Muscle of leg (tissue), 11 donors: ENCODE results near the gene MAN2A1. TPM values are rescaled to one million over a fixed set of nuclear protein-coding genes. Genes with fewer than 3 reads are reported as not detected.
"Not testable (repeated sequence)": the region's sequence is repeated elsewhere in the genome, so short reads cannot be mapped to it uniquely, and the experiment has no call there.

ENCODE experiments used
- DNase-seq: peaks from one replicate; pipeline ENCODE4 v3.0.0; 2013
- H3K27ac ChIP-seq: one replicate; pipeline ENCODE4 v1.5.1; 2013; ENCODE audit warnings: mild to moderate bottlenecking, low read length, control low read depth
- H3K27me3 ChIP-seq: one replicate; pipeline ENCODE4 v1.6.1; 2013; ENCODE audit warnings: low read length; ENCODE audit not compliant: control insufficient read depth, insufficient read depth
- H3K36me3 ChIP-seq: one replicate; pipeline ENCODE4 v1.6.1; 2013; ENCODE audit warnings: low read length; ENCODE audit not compliant: control insufficient read depth, insufficient read depth
- H3K4me1 ChIP-seq: one replicate; pipeline ENCODE4 v1.6.1; 2013; ENCODE audit warnings: low read length; ENCODE audit not compliant: control insufficient read depth, insufficient read depth
- H3K4me3 ChIP-seq: one replicate; pipeline ENCODE4 v1.5.1; 2013; ENCODE audit warnings: low read length, control low read depth
- H3K9me3 ChIP-seq: replicated peaks from 2 replicates; pipeline ENCODE4 v1.6.1; 2013; ENCODE audit warnings: low read depth, low read length; ENCODE audit not compliant: control insufficient read depth
- WGBS: methylation state at CpG from one replicate; pipeline ENCODE4 v1.1.5; 2013; ENCODE audit warnings: missing lambda C conversion rate; ENCODE audit not compliant: insufficient coverage; 5-methylcytosine and 5-hydroxymethylcytosine counted together
- polyA plus RNA-seq, 8 donors: library from polyadenylated mRNA; unstranded; fragments of 120-200 nt; gene quantifications; one replicate each; pipeline versions ENCODE4 v1.2.1 to v1.2.3, GENCODE V29; 2013; ENCODE audit warnings: inconsistent platforms in 1 of 8, low replicate concordance in 1 of 8; ENCODE audit not compliant: insufficient read length in 8 of 8, insufficient read depth in 1 of 8
- total RNA-seq: library from RNA; stranded (reverse); fragments of 120-200 nt; gene quantifications from one replicate; pipeline ENCODE4 v1.2.4, GENCODE V29; 2013

The MAN2A1 gene
- total and polyA plus RNA-seq, 9 donors, result 27.7 to 47.9 (median 37.4) TPM

DNA sequence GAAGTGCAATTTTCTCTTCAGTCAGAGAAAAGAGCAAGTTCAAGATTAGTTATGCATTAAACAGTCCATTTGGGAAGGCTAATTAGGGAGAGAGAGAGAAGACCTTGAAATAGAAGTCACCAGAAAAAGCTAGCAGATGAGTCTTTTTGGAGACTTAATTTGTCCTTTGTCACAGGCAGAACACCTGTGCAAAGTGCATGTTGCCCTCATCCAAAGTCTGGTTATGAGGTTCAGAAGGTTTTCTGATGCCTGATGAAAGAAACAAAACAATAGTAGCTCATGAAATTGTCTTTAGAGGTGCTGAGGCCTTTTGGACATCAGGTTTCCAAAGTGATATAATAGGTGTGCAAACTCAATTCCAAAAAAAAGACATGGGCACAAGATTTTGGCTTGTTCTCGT, 199.3 kb downstream of the MAN2A1 start:
- Histone ChIP-seq H3K27me3 (no peaks in the 10 kb centered on the region), H3K4me3 (no peak overlapping the region), H3K27ac (no peak overlapping the region), H3K9me3 (no peaks in the 10 kb centered on the region), H3K36me3 (no peaks in the 10 kb centered on the region), H3K4me1 (no peaks in the 10 kb centered on the region)
- no CpG with 5 or more reads among the region's 1 CpG for WGBS
- DNase-seq, result no peak

DNA sequence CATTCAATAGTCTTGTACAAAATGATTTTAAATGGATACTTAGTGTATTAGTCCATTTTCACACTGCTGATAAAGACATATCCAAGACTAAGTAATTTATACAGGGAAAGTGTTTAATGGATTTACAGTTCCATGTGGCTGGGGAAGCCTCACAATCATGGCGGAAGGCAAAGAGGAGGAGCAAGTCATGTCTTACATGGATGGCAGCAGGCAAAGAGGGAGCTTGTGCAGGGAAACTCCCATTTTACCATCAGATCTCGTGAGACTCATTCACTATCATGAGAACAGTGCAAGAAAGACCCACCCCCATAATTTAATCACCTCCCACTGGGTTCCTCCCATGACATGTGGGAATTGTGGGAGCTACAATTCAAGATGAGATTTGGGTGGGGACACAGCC, 203.5 kb downstream of the MAN2A1 start:
- H3K27ac ChIP-seq, H3K9me3 ChIP-seq, H3K36me3 ChIP-seq, H3K4me3 ChIP-seq, DNase-seq, H3K27me3 ChIP-seq, H3K4me1 ChIP-seq: not testable (repeated sequence)
- no CpG with 5 or more reads among the region's 2 CpGs for WGBS

DNA sequence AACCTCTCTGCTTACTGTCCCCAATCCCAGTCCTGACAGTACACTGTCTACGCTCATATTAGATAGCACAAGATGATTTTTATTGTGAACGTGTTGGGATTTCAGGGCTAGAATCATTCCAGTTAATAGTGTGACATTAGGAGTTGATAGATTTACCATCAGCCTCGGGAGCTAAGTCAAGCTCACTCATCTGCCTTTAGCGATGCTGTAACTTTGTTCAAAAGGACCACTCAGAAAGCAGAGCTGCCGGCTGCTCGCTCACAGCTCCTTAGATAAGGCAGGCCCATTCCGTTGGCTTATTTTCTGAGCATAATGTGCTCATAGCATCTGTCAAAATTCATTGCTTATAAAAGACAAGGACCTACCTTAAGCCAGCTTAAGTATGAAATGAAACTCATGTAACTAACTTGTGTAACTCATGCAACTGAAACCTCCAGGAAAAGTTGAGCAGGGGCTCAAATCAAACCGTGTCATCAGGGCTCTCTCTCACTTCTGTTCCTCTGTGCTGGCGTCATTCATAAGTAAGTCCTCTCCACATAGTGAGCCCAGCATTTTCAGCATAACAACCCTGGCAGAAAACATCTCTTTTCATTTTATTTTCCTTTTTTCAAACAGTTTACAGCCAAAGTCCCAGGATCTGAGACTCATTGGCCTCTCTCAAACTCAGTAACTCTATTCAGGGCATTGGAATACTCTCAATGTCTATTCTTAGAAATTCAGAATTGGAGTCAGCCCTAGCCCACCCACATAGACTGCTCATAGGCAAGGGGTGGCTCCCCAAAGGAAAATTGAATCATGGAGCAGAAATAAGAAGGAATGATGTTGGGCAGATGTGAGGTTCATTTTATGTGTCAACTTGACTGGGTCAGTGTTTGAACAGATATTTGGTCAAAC, 208.8 kb downstream of the MAN2A1 start:
- WGBS, result 51% methylated on average over 7 of the region's 9 CpGs
- no peaks in the 10 kb centered on the region for H3K36me3 ChIP-seq
- H3K27me3 ChIP-seq, result no peaks in the 10 kb centered on the region
- H3K27ac ChIP-seq, result no peak overlapping the region
- H3K4me3 ChIP-seq, result no peak overlapping the region
- no peaks in the 10 kb centered on the region for H3K4me1 ChIP-seq
- H3K9me3 ChIP-seq, result no peaks in the 10 kb centered on the region
- peak; percentile 48 for DNase-seq

DNA sequence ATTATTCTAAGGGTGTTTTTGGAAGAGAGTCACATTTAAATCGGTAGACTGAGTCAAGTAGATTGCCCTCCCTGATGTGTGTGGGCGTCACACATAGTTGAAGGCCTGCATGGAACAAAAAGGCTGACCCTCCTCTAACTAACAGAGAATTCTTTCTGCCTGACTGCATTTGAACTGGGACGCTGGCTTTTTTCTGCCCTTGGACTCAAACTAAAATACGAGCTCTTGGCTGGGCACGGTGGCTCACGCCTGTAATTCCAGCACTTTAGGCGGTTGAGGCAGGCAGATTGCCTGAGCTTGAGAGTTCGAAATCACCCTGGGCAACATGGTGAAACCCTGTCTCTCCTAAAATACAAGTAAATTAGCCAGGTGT, 209.4 kb downstream of the MAN2A1 start:
- 83% methylated on average over 6 of the region's 8 CpGs for WGBS

DNA sequence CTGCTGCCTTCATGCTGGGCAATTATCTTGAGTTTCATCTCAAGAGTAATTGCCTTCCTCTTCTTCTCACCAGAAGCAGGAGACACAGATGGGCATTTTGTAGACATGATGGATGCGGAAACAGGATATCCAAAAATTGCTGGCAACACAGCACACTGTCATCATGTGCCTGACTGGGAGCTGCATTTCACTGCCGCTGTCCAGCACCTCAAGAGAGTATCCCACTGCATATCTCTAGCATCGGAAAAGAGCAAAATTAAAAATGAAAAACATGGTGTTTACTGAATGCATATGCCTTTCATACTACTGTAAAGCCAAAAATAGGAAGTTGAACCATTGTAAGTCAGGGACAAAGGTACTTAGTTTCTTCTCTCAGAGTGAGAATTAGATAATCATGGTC, 210.7 kb downstream of the MAN2A1 start:
- no peaks in the 10 kb centered on the region for H3K27me3 ChIP-seq
- DNase-seq, result no peak
- no peaks in the 10 kb centered on the region for H3K36me3 ChIP-seq
- H3K27ac ChIP-seq, result no peak overlapping the region
- no peaks in the 10 kb centered on the region for H3K4me1 ChIP-seq
- H3K4me3 ChIP-seq, result no peak overlapping the region
- no peaks in the 10 kb centered on the region for H3K9me3 ChIP-seq
- WGBS, result 100% methylated on average over 1 of the region's 3 CpGs

More for the DNA sequence above, 209.4 kb downstream of the MAN2A1 start:
- H3K9me3 ChIP-seq, result no peaks in the 10 kb centered on the region
- H3K4me1 ChIP-seq, result no peaks in the 10 kb centered on the region
- DNase-seq, result no peak
- no peak overlapping the region for H3K4me3 ChIP-seq
- H3K27ac ChIP-seq, result no peak overlapping the region
- H3K27me3 ChIP-seq, result no peaks in the 10 kb centered on the region
- H3K36me3 ChIP-seq, result no peaks in the 10 kb centered on the region

DNA sequence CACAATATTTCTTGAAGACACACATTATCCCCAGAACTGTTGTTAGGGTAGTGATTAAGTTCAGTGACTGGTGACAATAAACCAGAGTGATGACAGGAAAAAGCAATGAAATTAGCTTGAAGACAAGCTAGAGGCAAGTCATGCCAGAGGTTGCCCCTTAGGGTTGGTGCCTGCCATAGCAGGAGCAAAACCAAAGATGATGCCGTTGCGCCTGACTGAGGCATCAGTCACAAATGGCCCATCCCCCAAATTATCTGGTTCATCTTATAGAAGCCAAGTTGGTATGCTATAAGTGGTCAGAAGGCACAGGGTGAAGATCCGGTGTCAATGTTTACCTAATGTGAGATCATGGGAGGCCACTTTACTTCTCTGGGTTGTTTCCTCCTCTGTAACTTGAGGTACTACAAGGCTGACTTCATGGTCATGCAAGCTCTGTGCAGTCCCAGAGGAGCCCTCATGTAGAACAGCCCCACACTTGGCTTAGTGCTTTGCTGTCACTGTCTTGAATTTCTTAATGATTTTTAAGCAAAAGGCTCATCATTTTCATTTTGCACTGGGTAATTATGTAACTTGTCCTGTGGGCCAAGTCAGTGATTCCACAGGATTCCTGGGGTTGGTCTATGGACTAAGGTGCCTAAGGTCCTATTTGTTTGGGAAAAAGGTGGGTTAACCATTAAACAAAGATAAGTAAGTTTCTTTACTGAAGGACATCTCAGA, 211.3 kb downstream of the MAN2A1 start:
- Histone ChIP-seq H3K36me3 (no peaks in the 10 kb centered on the region), H3K9me3 (no peaks in the 10 kb centered on the region), H3K4me1 (no peaks in the 10 kb centered on the region), H3K4me3 (no peak overlapping the region), H3K27me3 (no peaks in the 10 kb centered on the region), H3K27ac (no peak overlapping the region)
- no peak for DNase-seq
- no CpG with 5 or more reads among the region's 3 CpGs for WGBS

DNA sequence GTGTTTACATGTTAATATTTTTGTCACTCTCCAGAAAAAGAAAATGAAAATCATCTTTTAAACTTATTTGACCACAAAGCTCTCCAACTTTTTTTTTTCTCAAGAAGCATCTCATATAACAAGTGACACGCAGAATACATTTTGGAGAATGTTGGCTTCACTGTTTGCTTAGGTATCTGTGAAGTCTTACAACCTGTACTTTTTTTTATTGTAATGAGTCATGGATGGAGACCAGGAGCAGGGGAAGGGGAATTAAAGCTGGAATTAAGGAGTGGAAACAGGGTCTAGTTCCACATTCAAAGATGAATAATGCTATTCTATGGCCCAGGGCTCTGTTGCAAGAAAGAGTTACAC, 211.9 kb downstream of the MAN2A1 start:
- no peak for DNase-seq
- Histone ChIP-seq H3K4me3 (no peak overlapping the region), H3K4me1 (no peaks in the 10 kb centered on the region), H3K27ac (no peak overlapping the region), H3K27me3 (no peaks in the 10 kb centered on the region), H3K9me3 (no peaks in the 10 kb centered on the region), H3K36me3 (no peaks in the 10 kb centered on the region)
- WGBS, result no CpG with 5 or more reads among the region's 1 CpG

DNA sequence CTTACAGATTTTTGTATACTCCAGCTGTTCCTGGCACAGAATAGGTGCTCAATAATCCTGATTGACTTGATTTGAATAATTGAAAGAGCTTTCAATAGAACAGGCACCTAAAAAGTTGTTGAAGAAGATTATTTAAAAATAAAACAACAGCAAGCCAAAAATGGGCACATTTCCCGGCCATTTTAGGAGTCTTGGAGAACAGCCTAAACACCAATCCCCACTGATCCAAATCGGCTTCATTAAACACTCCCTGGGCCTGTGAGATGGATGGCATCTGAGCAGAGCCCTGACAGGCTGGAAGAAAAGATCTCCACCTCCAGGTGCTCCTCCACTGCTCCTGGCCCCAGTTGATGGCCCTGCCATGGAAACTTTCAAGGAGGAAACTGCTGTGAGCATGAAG, 213.3 kb downstream of the MAN2A1 start:
- no peaks in the 10 kb centered on the region for H3K36me3 ChIP-seq
- no peak for DNase-seq
- H3K4me3 ChIP-seq, result no peak overlapping the region
- no peaks in the 10 kb centered on the region for H3K27me3 ChIP-seq
- peaks cover 3% of the 10 kb centered on the region for H3K4me1 ChIP-seq
- no CpG with 5 or more reads among the region's 2 CpGs for WGBS
- no peak overlapping the region for H3K27ac ChIP-seq
- no peaks in the 10 kb centered on the region for H3K9me3 ChIP-seq

DNA sequence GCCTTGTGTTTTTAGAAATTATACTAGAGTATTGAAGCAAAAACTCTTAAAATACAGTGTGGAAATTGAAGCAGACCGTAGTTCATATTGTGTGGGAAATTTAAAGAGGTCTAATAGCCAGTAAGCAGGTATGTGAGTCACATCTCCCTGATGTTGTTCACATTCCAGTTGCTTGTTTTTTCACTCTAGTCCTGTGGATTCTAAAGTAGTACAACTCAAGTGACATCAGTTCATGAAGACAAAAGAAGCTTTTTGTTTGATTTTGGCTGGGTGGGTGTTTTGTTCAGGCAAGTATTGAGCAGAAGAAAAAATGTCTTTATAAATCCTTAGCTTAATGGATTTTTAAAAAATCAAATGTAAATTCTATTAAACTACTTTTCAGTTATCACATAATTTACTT, 216.2 kb downstream of the MAN2A1 start:
- no CpG with 5 or more reads among the region's 1 CpG for WGBS

DNA sequence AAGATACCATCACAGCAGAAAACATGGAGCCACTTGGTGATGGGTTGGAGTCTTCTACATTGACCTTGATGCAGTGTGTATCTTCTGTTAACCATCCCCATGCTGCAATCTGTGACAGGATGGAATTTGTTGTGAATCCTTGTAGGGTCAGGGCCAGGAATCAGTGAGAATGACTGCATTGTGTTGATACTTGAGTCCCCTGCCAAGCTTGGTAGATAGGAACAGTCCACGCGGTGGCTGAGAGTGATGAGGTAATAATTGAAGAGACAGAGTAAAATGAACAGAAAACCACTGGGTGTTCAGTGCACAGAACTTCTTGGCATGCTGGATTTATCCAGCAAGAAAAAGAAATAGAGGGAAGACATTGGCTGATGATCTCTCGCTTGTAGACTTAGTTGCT, 217.5 kb downstream of the MAN2A1 start:
- H3K27ac ChIP-seq, result peak overlapping the region; percentile 57
- H3K27me3 ChIP-seq, result no peaks in the 10 kb centered on the region
- WGBS, result 76% methylated on average over 3 of the region's 3 CpGs
- H3K36me3 ChIP-seq, result no peaks in the 10 kb centered on the region
- no peaks in the 10 kb centered on the region for H3K9me3 ChIP-seq
- no peak overlapping the region for H3K4me3 ChIP-seq
- DNase-seq, result peak; percentile 32
- H3K4me1 ChIP-seq, result peaks cover 10% of the 10 kb centered on the region

More for the DNA sequence above, 216.2 kb downstream of the MAN2A1 start:
- DNase-seq, result no peak
- H3K4me3 ChIP-seq, result no peak overlapping the region
- H3K27ac ChIP-seq, result no peak overlapping the region
- H3K36me3 ChIP-seq, result no peaks in the 10 kb centered on the region
- H3K9me3 ChIP-seq, result no peaks in the 10 kb centered on the region
- no peaks in the 10 kb centered on the region for H3K27me3 ChIP-seq
- H3K4me1 ChIP-seq, result peaks cover 6% of the 10 kb centered on the region
